ENCODE measurements around the gene EXOC6. TPM values are rescaled to one million over a fixed set of nuclear protein-coding genes. Genes with fewer than 3 reads are reported as not detected.

The EXOC6 gene
- polyA plus RNA-seq, 1 donor (not counting 4 experiments of a cell fraction or from before 2014, with no cell fraction given): 1.2 TPM

- no peak for TF ChIP-seq EZH2 (IDR thresholded peaks at IDR 0.05; ENCODE audit: low read length)
- no peak for TF ChIP-seq CTCF (optimal IDR thresholded peaks at IDR 0.05 in 1 of 3, IDR thresholded peaks at IDR 0.05 in 1 of 3, conservative IDR thresholded peaks at IDR 0.05 in 1 of 3; ENCODE audit: extremely low read depth in 1 of 3, insufficient read depth in 2 of 3, low read length in 3 of 3)
- no peak overlapping the region for H3K27ac ChIP-seq (ENCODE audit: control insufficient read depth, insufficient read depth, low read length)
Observed at GRCh38 chr10:92969151-92969550, 120.8 kb downstream of the EXOC6 start.

GRCh38 chr10:92970301-92971070 lies 122.2 kb downstream of the EXOC6 start:
- Histone ChIP-seq H3K9ac (ENCODE audit: control insufficient read depth, extremely low read depth, insufficient read depth, low read length) (no peak overlapping the region), H3K36me3 (ENCODE audit: control insufficient read depth in 2 of 2, extremely low read depth in 1 of 2, insufficient read depth in 2 of 2, low read length in 2 of 2) (no peaks in the 10 kb centered on the region), H2AFZ (ENCODE audit: control insufficient read depth, low read length) (no peak overlapping the region), H3K27me3 (ENCODE audit: control insufficient read depth, extremely low read depth, insufficient read depth, low read length) (no peaks in the 10 kb centered on the region), H3K9me3 (ENCODE audit: control insufficient read depth, low read depth, low read length) (no peaks in the 10 kb centered on the region), H3K4me1 (ENCODE audit: control insufficient read depth, extremely low read depth, insufficient read depth, low read length) (peaks cover 16% of the 10 kb centered on the region), H3K79me2 (ENCODE audit: control insufficient read depth, insufficient read depth, low read length) (no peaks in the 10 kb centered on the region), H3K4me2 (ENCODE audit: control insufficient read depth, extremely low read depth, insufficient read depth, low read depth, low read length) (no peak overlapping the region), H4K20me1 (ENCODE audit: control insufficient read depth, extremely low read depth, insufficient read depth, low read length) (no peaks in the 10 kb centered on the region), H3K9me1 (ENCODE audit: control insufficient read depth, extremely low read depth, insufficient read depth, low read length) (no peaks in the 10 kb centered on the region), H3K27ac (ENCODE audit: control insufficient read depth, insufficient read depth, low read length) (no peak overlapping the region), H3K4me3 (ENCODE audit: control insufficient read depth in 2 of 3, extremely low read depth in 1 of 3, insufficient read depth in 2 of 3, low read depth in 1 of 3, low read length in 3 of 3) (no peak overlapping the region)
- dilution Hi-C loops (cut with MboI; ENCODE audit: extremely low pct_ligation_motif_present, low sequenced_read_pairs): no loop called here
- TF ChIP-seq CTCF (optimal IDR thresholded peaks at IDR 0.05 in 1 of 3, IDR thresholded peaks at IDR 0.05 in 1 of 3, conservative IDR thresholded peaks at IDR 0.05 in 1 of 3; ENCODE audit: extremely low read depth in 1 of 3, insufficient read depth in 2 of 3, low read length in 3 of 3): no peak
- TF ChIP-seq EZH2 (IDR thresholded peaks at IDR 0.05; ENCODE audit: low read length): no peak
- DNase-seq (ENCODE audit: low read depth, low spot score) (no peak), FAIRE-seq (no peak)

More at GRCh38 chr10:92969151-92969550, 120.8 kb downstream of the EXOC6 start:
- DNase-seq (ENCODE audit: low read depth, low spot score): no peak
- no peak for FAIRE-seq
- Histone ChIP-seq H3K9ac (ENCODE audit: control insufficient read depth, extremely low read depth, insufficient read depth, low read length) (no peak overlapping the region), H3K36me3 (ENCODE audit: control insufficient read depth in 2 of 2, extremely low read depth in 1 of 2, insufficient read depth in 2 of 2, low read length in 2 of 2) (no peaks in the 10 kb centered on the region), H4K20me1 (ENCODE audit: control insufficient read depth, extremely low read depth, insufficient read depth, low read length) (no peaks in the 10 kb centered on the region), H2AFZ (ENCODE audit: control insufficient read depth, low read length) (no peak overlapping the region), H3K27me3 (ENCODE audit: control insufficient read depth, extremely low read depth, insufficient read depth, low read length) (no peaks in the 10 kb centered on the region), H3K79me2 (ENCODE audit: control insufficient read depth, insufficient read depth, low read length) (no peaks in the 10 kb centered on the region), H3K9me3 (ENCODE audit: control insufficient read depth, low read depth, low read length) (no peaks in the 10 kb centered on the region), H3K4me1 (ENCODE audit: control insufficient read depth, extremely low read depth, insufficient read depth, low read length) (peaks cover 21% of the 10 kb centered on the region), H3K9me1 (ENCODE audit: control insufficient read depth, extremely low read depth, insufficient read depth, low read length) (no peaks in the 10 kb centered on the region), H3K4me2 (ENCODE audit: control insufficient read depth, extremely low read depth, insufficient read depth, low read depth, low read length) (no peak overlapping the region), H3K4me3 (ENCODE audit: control insufficient read depth in 2 of 3, extremely low read depth in 1 of 3, insufficient read depth in 2 of 3, low read depth in 1 of 3, low read length in 3 of 3) (no peak overlapping the region)
- dilution Hi-C loops (cut with MboI; ENCODE audit: extremely low pct_ligation_motif_present, low sequenced_read_pairs): no loop called here
